Smooth muscle cell (in vitro differentiated cells): ENCODE measurements around the gene DCUN1D3. TPM values are rescaled to one million over a fixed set of nuclear protein-coding genes. Genes with fewer than 3 reads are reported as not detected.

ENCODE experiments used
- DNase-seq: peaks from one replicate; lab custom pipeline; 2025; ENCODE audit not compliant: unreplicated experiment; lab: John Stamatoyannopoulos, UW
- H2AFZ ChIP-seq: fragments of 200-600 bp; sonication (generic); 2 replicates; pipeline ENCODE4 v1.6.0; 2016; ENCODE audit warnings: antibody characterized with exemption, low read depth, mild to moderate bottlenecking
- H3F3A ChIP-seq: fragments of 200-600 bp; sonication (generic); 2 replicates; pipeline ENCODE4 v1.6.0; 2017; ENCODE audit warnings: antibody characterized with exemption, low read depth
- H3K27ac ChIP-seq: fragments of 200-600 bp; sonication (generic); 2 replicates; pipeline ENCODE4 v1.5.1; 2016; ENCODE audit warnings: low read depth, mild to moderate bottlenecking
- H3K27me3 ChIP-seq: fragments of 200-600 bp; sonication (generic); 2 replicates; pipeline ENCODE4 v1.6.1; 2016; ENCODE audit warnings: low read depth, mild to moderate bottlenecking
- H3K36me3 ChIP-seq: fragments of 200-600 bp; sonication (generic); 2 replicates; pipeline ENCODE4 v1.5.1; 2016; ENCODE audit warnings: low read depth
- H3K4me1 ChIP-seq: fragments of 200-600 bp; sonication (generic); 2 replicates; pipeline ENCODE4 v1.5.1; 2016; ENCODE audit warnings: low read depth
- H3K4me2 ChIP-seq: fragments of 200-600 bp; sonication (generic); 2 replicates; pipeline ENCODE4 v1.6.0; 2016; ENCODE audit warnings: mild to moderate bottlenecking
- H3K4me3 ChIP-seq: fragments of 200-600 bp; sonication (generic); 2 replicates; pipeline ENCODE4 v1.5.1; 2016; ENCODE audit warnings: mild to moderate bottlenecking
- H3K79me2 ChIP-seq: fragments of 200-600 bp; sonication (generic); 2 replicates; pipeline ENCODE4 v1.6.0; 2016; ENCODE audit warnings: low read depth, mild to moderate bottlenecking
- H3K9ac ChIP-seq: fragments of 200-600 bp; sonication (generic); 2 replicates; pipeline ENCODE4 v1.6.0; 2016; ENCODE audit warnings: low read depth
- H3K9me3 ChIP-seq: fragments of 200-600 bp; sonication (generic); replicated peaks from 2 replicates; pipeline ENCODE4 v1.5.1; 2016; ENCODE audit warnings: low read depth
- H4K20me1 ChIP-seq: fragments of 200-600 bp; sonication (generic); 2 replicates; pipeline ENCODE4 v1.6.0; 2016; ENCODE audit warnings: low read depth
- WGBS: methylation state at CpG from one replicate; pipeline ENCODE4 v1.1.7; 2016; ENCODE audit warnings: low lambda C conversion rate; 5-methylcytosine and 5-hydroxymethylcytosine counted together
- polyA plus RNA-seq: library from polyadenylated mRNA; unstranded; fragments of >200 nt; fragmentation: Nextera tagmentation; extraction: Ambion mirVana; gene quantifications from 2 replicates; pipeline ENCODE4 v1.2.1, GENCODE V29; 2016
- total RNA-seq: library from RNA; depleted of rRNA; stranded (reverse); fragments of >200 nt; gene quantifications from 2 replicates; pipeline ENCODE4 v1.2.3, GENCODE V29; 2014
- TF ChIP-seq, protein P1 (sequence below): fragments of 200-600 bp; sonication (generic); IDR thresholded peaks from 2 replicates; pipeline ENCODE4 v1.5.1; 2017; ENCODE audit warnings: borderline replicate concordance, mild to moderate bottlenecking, antibody characterized with exemption; ENCODE audit not compliant: insufficient read depth, poor library complexity, severe bottlenecking

Gene DCUN1D3
- total and polyA plus RNA-seq, 2 experiments from 2014 or later: 12.6 to 37.8 TPM

DNA sequence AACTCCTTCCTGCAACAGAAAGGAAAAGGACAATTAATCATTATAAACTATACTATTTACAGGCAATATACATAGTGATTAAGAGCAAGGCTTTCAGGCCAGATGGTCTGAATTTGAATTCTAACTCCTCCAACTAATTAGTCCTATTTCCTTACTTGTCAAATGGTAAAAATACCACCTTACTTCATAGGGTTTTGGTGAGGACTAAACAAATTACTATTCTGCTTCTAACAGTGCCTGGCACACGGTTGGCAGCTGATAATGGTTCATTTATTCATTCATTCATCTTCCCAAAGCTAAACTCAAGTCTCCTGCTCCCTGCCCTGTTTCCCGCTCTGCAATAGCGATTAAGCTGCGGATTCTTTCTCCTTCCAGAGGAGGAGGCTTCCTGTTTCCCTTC lies 39.8 kb downstream of the DCUN1D3 start:
- Histone ChIP-seq H3K9me3 (no peaks in the 10 kb centered on the region), H4K20me1 (peaks cover 9% of the 10 kb centered on the region), H2AFZ (no peak overlapping the region), H3K27me3 (no peaks in the 10 kb centered on the region), H3K36me3 (peaks cover 14% of the 10 kb centered on the region), H3K4me3 (no peak overlapping the region), H3K9ac (no peak overlapping the region), H3K79me2 (peaks cover 35% of the 10 kb centered on the region), H3K4me1 (peaks cover 8% of the 10 kb centered on the region), H3K27ac (no peak overlapping the region), H3K4me2 (no peak overlapping the region), H3F3A (peaks cover 11% of the 10 kb centered on the region)
- no peak for DNase-seq
- WGBS: 92% methylated on average over 4 of the region's 4 CpGs
- TF ChIP-seq, protein P1, sequence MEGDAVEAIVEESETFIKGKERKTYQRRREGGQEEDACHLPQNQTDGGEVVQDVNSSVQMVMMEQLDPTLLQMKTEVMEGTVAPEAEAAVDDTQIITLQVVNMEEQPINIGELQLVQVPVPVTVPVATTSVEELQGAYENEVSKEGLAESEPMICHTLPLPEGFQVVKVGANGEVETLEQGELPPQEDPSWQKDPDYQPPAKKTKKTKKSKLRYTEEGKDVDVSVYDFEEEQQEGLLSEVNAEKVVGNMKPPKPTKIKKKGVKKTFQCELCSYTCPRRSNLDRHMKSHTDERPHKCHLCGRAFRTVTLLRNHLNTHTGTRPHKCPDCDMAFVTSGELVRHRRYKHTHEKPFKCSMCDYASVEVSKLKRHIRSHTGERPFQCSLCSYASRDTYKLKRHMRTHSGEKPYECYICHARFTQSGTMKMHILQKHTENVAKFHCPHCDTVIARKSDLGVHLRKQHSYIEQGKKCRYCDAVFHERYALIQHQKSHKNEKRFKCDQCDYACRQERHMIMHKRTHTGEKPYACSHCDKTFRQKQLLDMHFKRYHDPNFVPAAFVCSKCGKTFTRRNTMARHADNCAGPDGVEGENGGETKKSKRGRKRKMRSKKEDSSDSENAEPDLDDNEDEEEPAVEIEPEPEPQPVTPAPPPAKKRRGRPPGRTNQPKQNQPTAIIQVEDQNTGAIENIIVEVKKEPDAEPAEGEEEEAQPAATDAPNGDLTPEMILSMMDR: no peak

DNA sequence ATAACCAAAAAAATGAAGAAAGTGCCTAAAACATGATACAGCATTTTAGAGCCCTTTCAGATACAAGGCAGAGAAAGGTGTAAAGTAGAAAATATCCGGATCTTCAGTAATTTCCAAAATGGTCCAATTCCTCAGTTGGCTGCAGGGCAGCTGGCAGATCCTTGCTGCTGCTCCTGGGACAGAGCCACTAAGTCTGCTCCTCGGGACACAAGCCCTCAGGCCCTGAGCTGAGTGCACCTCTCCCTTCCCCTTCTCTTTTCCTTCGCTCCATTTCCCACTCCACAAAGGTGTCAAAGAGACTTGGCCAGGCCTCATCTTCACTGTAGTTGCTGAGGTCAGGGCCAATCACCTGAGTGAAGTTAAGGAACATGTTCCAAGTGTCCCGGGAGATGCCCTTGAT lies 40.5 kb downstream of the DCUN1D3 start:
- H3K4me1 ChIP-seq: peaks cover 1% of the 10 kb centered on the region
- peaks cover 9% of the 10 kb centered on the region for H3F3A ChIP-seq
- peaks cover 30% of the 10 kb centered on the region for H3K79me2 ChIP-seq
- H3K9me3 ChIP-seq: no peaks in the 10 kb centered on the region
- peaks cover 12% of the 10 kb centered on the region for H4K20me1 ChIP-seq
- no peaks in the 10 kb centered on the region for H3K27me3 ChIP-seq
- no peak overlapping the region for H3K9ac ChIP-seq
- DNase-seq: no peak
- TF ChIP-seq, protein P1: no peak
- H2AFZ ChIP-seq: no peak overlapping the region
- H3K4me2 ChIP-seq: no peak overlapping the region
- H3K4me3 ChIP-seq: no peak overlapping the region
- H3K27ac ChIP-seq: no peak overlapping the region
- peaks cover 14% of the 10 kb centered on the region for H3K36me3 ChIP-seq
- WGBS: 81% methylated on average over 4 of the region's 4 CpGs

DNA sequence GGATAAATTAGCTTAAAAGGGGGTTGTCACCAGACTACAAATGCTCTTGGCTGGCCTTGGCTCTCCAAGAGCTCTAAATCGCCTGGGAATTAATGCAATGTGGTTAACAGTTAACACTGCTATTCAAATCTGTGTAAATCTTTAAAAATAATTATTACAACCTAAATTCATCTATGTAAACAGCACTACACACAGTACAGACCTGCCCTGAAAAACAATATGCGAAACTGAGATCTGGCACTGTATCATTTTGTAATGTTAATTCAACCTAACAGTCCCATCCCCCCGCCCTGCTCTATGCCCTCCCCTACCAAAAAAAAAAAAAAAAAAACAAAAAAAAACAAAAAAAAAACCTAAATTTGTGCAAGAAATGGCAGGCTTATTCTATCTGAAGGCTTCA lies 40.9 kb downstream of the DCUN1D3 start:
- TF ChIP-seq, protein P1: no peak

DNA sequence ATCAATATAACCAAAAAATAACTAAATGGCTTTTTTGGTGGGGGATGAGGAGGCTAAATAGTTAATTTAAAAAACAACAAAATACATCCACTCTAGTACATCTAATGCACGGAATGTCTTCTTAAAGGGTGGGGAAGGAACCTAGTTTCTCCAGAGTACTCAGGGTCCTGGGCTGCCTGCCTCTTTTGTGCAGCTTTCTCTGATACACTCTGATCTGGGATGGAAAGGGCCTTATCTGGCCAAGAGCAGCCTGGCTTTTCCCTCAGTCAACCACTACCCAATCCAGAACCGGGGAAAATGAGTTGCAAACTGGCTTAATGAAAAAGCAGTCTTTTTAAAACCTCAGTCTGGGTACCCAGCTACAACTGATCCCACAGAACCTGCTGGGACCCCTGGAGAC lies 42.9 kb downstream of the DCUN1D3 start:
- no peaks in the 10 kb centered on the region for H3K9me3 ChIP-seq
- H3K27me3 ChIP-seq: no peaks in the 10 kb centered on the region
- TF ChIP-seq, protein P1: no peak
- H3K27ac ChIP-seq: no peak overlapping the region
- WGBS: 90% methylated on average over 2 of the region's 2 CpGs
- no peak overlapping the region for H2AFZ ChIP-seq
- peaks cover 8% of the 10 kb centered on the region for H4K20me1 ChIP-seq
- H3K36me3 ChIP-seq: peaks cover 14% of the 10 kb centered on the region
- H3K4me3 ChIP-seq: no peak overlapping the region
- DNase-seq: no peak
- peaks cover 6% of the 10 kb centered on the region for H3K79me2 ChIP-seq
- no peaks in the 10 kb centered on the region for H3K4me1 ChIP-seq
- H3K4me2 ChIP-seq: no peak overlapping the region
- no peak overlapping the region for H3K9ac ChIP-seq
- peaks cover 4% of the 10 kb centered on the region for H3F3A ChIP-seq

More for the DNA sequence above, 40.9 kb downstream of the DCUN1D3 start:
- H4K20me1 ChIP-seq: peaks cover 12% of the 10 kb centered on the region
- no peaks in the 10 kb centered on the region for H3K27me3 ChIP-seq
- no peak overlapping the region for H3K9ac ChIP-seq
- no peaks in the 10 kb centered on the region for H3K9me3 ChIP-seq
- no peak overlapping the region for H3K4me3 ChIP-seq
- H3K36me3 ChIP-seq: peaks cover 14% of the 10 kb centered on the region
- H3F3A ChIP-seq: peaks cover 5% of the 10 kb centered on the region
- H3K79me2 ChIP-seq: peaks cover 26% of the 10 kb centered on the region
- no peak overlapping the region for H2AFZ ChIP-seq
- no peak overlapping the region for H3K27ac ChIP-seq
- no peaks in the 10 kb centered on the region for H3K4me1 ChIP-seq
- 97% methylated on average over 3 of the region's 3 CpGs for WGBS
- no peak overlapping the region for H3K4me2 ChIP-seq
- DNase-seq: no peak
